ENCODE results near the gene RCBTB2.

GRCh38 chr13:48556817-48557216, 23.9 kb upstream of the RCBTB2 start:
- TF ChIP-seq EZH2 (IDR thresholded peaks at IDR 0.05; ENCODE audit: insufficient read depth, poor library complexity, severe bottlenecking), result no peak
- no peak for TF ChIP-seq EZH2phosphoT487 (IDR thresholded peaks at IDR 0.05; ENCODE audit: insufficient read depth, low read depth)

Data from GM23248 (cell line).